ENCODE data around the gene BMERB1.

The BMERB1 gene

DNA sequence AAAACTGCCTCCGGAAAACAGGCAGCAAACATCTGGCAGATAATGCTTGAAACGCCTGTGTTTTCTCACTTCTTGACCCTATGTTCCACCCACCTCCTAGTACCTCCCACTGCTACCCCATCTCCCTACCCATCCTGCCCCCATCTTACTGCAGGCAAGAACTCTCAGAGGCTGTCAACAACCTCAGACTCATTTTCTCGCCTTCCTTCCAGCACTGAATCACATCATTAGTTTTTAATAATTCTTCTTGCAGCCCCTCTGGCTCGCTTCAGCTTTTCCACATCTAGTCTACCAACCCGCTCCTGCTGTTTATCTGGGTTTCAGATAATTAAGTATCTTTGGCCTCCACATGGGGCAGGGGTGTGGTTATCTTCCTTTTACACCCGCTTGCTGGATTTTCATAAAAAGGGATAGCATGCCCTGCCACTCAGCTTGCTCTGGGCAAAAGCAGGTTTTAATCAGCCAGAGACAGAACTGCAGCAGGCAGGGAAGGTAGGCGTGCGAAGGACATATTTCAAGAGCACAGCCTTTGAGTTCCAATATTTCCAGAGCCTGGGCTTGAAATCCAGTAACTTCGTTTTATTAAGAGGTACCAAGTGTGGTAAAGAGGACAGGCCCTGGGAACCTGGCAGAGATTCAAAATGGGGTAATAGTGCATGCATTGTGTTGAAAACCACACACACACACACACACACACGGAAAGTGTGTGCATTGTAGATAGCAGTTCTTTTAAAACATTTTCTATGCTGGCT is 87.5 kb downstream of the BMERB1 start:
- no peak overlapping the region for H3K4me3 ChIP-seq (ENCODE audit: low read length)
- DNase-seq (ENCODE audit: low read depth) = no peak
- no peak for TF ChIP-seq CTCF (IDR thresholded peaks at IDR 0.05; ENCODE audit: insufficient read depth, low read depth, low read length, missing control alignments)

DNA sequence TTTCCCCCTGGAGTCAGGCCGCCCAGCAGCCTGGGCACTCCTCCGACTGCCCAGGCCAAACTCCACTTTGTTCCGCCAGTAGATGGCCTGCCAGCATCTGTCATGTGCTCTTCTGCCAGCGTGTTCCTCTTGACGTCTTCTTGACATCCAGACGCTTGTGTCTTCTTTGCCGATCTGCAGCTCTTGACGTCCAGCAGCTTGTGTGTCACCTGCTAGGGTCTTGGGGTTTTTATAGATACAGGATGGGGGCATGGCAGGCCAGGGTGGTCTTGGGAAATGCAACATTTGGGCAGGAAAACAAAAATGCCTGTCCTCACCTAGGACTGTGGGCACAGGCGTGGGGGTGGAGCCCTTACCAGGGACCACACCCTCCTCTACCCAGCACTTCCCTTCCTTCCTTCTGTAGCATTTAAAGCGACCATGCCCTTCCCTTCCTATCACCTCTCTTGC is 88.7 kb downstream of the BMERB1 start:
- no peak for TF ChIP-seq CTCF (IDR thresholded peaks at IDR 0.05; ENCODE audit: insufficient read depth, low read depth, low read length, missing control alignments)
- no peak for DNase-seq (ENCODE audit: low read depth)
- H3K4me3 ChIP-seq (ENCODE audit: low read length) = no peak overlapping the region

GRCh38 chr16:15523939-15524338 is 89.6 kb downstream of the BMERB1 start:
- DNase-seq (ENCODE audit: low read depth) = no peak
- no peak for TF ChIP-seq CTCF (IDR thresholded peaks at IDR 0.05; ENCODE audit: insufficient read depth, low read depth, low read length, missing control alignments)
- no peak overlapping the region for H3K4me3 ChIP-seq (ENCODE audit: low read length)

GRCh38 chr16:15524966-15525365 is 90.6 kb downstream of the BMERB1 start:
- H3K4me3 ChIP-seq (ENCODE audit: low read length) = no peak overlapping the region
- no peak for DNase-seq (ENCODE audit: low read depth)
- TF ChIP-seq CTCF (IDR thresholded peaks at IDR 0.05; ENCODE audit: insufficient read depth, low read depth, low read length, missing control alignments) = no peak

GRCh38 chr16:15526097-15526496 is 91.7 kb downstream of the BMERB1 start:
- no peak for TF ChIP-seq CTCF (IDR thresholded peaks at IDR 0.05; ENCODE audit: insufficient read depth, low read depth, low read length, missing control alignments)
- H3K4me3 ChIP-seq (ENCODE audit: low read length) = no peak overlapping the region
- no peak for DNase-seq (ENCODE audit: low read depth)

- TF ChIP-seq CTCF (IDR thresholded peaks at IDR 0.05; ENCODE audit: insufficient read depth, low read depth, low read length, missing control alignments) = no peak
- DNase-seq (ENCODE audit: low read depth) = no peak
- H3K4me3 ChIP-seq (ENCODE audit: low read length) = no peak overlapping the region
Measured at GRCh38 chr16:15526731-15527130, 92.3 kb downstream of the BMERB1 start.

DNA sequence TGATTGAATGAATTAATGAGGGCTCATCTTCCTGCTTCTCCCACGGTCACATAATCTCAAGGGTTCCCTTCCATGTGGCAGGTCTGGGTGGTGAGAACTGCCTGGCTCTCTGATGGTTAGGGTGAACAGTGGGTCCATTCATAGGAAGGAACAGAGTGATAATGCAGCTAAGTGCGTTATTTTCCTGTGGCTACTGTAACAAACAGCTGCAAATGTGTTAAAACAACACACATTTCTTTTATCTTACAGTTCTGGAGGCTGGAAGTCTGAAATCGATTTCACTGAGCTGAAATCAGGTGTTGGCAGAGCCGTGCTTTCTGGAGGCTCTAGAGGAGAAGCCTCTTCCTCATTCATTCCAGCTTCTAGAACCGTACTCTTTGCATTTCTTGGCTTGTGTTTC is 95.3 kb downstream of the BMERB1 start:
- no peak overlapping the region for H3K4me3 ChIP-seq (ENCODE audit: low read length)
- no peak for DNase-seq (ENCODE audit: low read depth)
- no peak for TF ChIP-seq CTCF (IDR thresholded peaks at IDR 0.05; ENCODE audit: insufficient read depth, low read depth, low read length, missing control alignments)
